ENCODE measurements around the gene SCGB1A1. TPM values are rescaled to one million over a fixed set of nuclear protein-coding genes. Genes with fewer than 3 reads are reported as not detected.

Gene SCGB1A1, protein sequence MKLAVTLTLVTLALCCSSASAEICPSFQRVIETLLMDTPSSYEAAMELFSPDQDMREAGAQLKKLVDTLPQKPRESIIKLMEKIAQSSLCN
- not detected in 5 replicates for total RNA-seq (2022; extraction: Qiagen RNA extraction)

DNA sequence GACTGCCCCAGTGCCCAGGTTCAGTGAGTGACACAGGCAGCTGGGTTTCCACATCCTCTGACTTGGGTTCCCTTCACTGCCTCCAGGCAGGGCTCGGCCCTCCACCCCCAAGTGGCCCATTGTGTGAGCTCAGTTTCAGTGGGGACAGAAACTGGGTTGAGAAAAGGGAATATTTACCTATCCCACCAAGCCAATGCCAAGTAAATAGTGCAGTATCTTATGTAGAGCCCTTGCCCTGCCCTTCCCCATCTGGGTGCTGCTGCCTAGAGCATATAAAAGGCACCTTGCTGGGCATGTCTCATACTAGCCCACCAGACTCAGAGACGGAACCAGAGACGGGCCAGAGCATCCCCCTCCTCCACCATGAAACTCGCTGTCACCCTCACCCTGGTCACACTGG, at the start of gene SCGB1A1:
TSS of gene SCGB1A1 (plus strand) at position 301 of the 400 bp plus-strand sequence. CDS start at position 364, 63 bp downstream.

Other genes with a start within 250 kb of the SCGB1A1 start
- gene SCGB1D1, start 228.8 kb upstream of the SCGB1A1 start, total RNA-seq (2022; extraction: Qiagen RNA extraction): not detected in 5 replicates
- not detected in 5 replicates for gene SCGB2A1, start 210.4 kb upstream of the SCGB1A1 start, total RNA-seq (2022; extraction: Qiagen RNA extraction)
- gene SCGB1D2, start 176.8 kb upstream of the SCGB1A1 start, total RNA-seq (2022; extraction: Qiagen RNA extraction): 0.48 TPM in 1 of 5 replicates, not detected in the others
- gene SCGB2A2, start 148.9 kb upstream of the SCGB1A1 start, total RNA-seq (2022; extraction: Qiagen RNA extraction): not detected in 5 replicates
- not detected in 5 replicates for gene SCGB1D4, start 120.0 kb upstream of the SCGB1A1 start, total RNA-seq (2022; extraction: Qiagen RNA extraction)
- gene ASRGL1, start 81.6 kb upstream of the SCGB1A1 start, total RNA-seq (2022; extraction: Qiagen RNA extraction): 9.6 to 14.3 TPM (median 13.2 TPM) in 5 replicates
- 288 to 390 TPM (median 357 TPM) in 5 replicates for gene AHNAK, start 127.8 kb downstream of the SCGB1A1 start, total RNA-seq (2022; extraction: Qiagen RNA extraction)
- 1,940 to 2,067 TPM (median 1,987 TPM) in 5 replicates for gene EEF1G, start 154.9 kb downstream of the SCGB1A1 start, total RNA-seq (2022; extraction: Qiagen RNA extraction)
- gene TUT1, start 172.5 kb downstream of the SCGB1A1 start, total RNA-seq (2022; extraction: Qiagen RNA extraction): 13.6 to 16.7 TPM (median 16.4 TPM) in 5 replicates
- gene MTA2, start 182.8 kb downstream of the SCGB1A1 start, total RNA-seq (2022; extraction: Qiagen RNA extraction): 84.2 to 90.9 TPM (median 87.8 TPM) in 5 replicates
- gene EML3, start 193.7 kb downstream of the SCGB1A1 start, total RNA-seq (2022; extraction: Qiagen RNA extraction): 18.3 to 27.8 TPM (median 22.2 TPM) in 5 replicates
- 3.5 to 4.8 TPM (median 4.3 TPM) in 5 replicates for gene ROM1, start 194.2 kb downstream of the SCGB1A1 start, total RNA-seq (2022; extraction: Qiagen RNA extraction)
- gene B3GAT3, start 203.0 kb downstream of the SCGB1A1 start, total RNA-seq (2022; extraction: Qiagen RNA extraction): 40.7 to 59.1 TPM (median 53.6 TPM) in 5 replicates
- gene GANAB, start 227.6 kb downstream of the SCGB1A1 start, total RNA-seq (2022; extraction: Qiagen RNA extraction): 226 to 272 TPM (median 254 TPM) in 5 replicates
- gene INTS5, start 234.3 kb downstream of the SCGB1A1 start, total RNA-seq (2022; extraction: Qiagen RNA extraction): 16.6 to 22.4 TPM (median 21.4 TPM) in 5 replicates
- gene C11orf98, start 246.2 kb downstream of the SCGB1A1 start, total RNA-seq (2022; extraction: Qiagen RNA extraction): 120 to 142 TPM (median 133 TPM) in 5 replicates
- 9.8 to 16.3 TPM (median 14.4 TPM) in 5 replicates for gene CSKMT, start 246.3 kb downstream of the SCGB1A1 start, total RNA-seq (2022; extraction: Qiagen RNA extraction)